Measurements from ENCODE around the gene CIB2.

- no peak for TF ChIP-seq CTCF (IDR thresholded peaks at IDR 0.05; ENCODE audit: poor library complexity)
- no peak for TF ChIP-seq EZH2 (IDR thresholded peaks at IDR 0.05; ENCODE audit: borderline replicate concordance)
- TF ChIP-seq EZH2phosphoT487 (IDR thresholded peaks at IDR 0.05; ENCODE audit: low read depth, severe bottlenecking, unreplicated experiment): no peak
Observed at GRCh38 chr15:78175330-78175729, 44.1 kb upstream of the CIB2 start.
